ENCODE results near the gene TXNDC12.

DNA sequence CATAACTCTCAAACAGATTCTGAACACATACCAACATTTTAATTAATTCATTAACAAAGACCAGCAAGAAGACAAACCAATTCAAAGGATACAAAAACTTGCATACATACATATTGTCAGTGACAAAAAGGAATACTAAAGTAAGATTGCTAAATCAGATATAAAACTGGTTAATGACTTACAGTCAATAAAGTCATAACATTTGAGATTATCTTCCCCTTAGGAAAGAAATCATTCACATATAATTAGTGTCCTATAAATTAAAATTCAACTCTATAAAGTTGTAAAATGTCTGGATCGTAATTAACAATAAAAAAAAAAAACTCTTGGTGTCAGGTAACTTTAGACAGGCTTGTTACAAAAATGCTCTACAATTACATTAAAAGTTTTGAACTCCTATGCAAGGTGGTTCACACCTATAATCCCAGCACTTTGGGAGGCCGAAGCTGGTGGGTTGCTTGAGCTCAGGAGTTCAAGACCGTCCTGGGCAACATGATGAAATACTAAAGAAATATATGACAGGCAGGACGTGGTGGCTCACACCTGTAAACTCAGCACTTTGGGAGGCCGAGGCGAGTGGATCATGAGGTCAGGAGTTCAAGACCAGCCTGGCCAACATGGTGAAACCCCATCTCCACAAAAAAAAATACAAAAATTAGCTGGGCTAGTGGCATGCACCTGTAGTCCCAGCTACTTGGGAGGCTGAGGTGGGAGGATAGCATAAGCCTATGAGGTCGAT, 46.8 kb downstream of the TXNDC12 start:
- no peak for TF ChIP-seq POLR2AphosphoS5 (IDR thresholded peaks at IDR 0.05)
- TF ChIP-seq, protein P1, sequence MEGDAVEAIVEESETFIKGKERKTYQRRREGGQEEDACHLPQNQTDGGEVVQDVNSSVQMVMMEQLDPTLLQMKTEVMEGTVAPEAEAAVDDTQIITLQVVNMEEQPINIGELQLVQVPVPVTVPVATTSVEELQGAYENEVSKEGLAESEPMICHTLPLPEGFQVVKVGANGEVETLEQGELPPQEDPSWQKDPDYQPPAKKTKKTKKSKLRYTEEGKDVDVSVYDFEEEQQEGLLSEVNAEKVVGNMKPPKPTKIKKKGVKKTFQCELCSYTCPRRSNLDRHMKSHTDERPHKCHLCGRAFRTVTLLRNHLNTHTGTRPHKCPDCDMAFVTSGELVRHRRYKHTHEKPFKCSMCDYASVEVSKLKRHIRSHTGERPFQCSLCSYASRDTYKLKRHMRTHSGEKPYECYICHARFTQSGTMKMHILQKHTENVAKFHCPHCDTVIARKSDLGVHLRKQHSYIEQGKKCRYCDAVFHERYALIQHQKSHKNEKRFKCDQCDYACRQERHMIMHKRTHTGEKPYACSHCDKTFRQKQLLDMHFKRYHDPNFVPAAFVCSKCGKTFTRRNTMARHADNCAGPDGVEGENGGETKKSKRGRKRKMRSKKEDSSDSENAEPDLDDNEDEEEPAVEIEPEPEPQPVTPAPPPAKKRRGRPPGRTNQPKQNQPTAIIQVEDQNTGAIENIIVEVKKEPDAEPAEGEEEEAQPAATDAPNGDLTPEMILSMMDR (IDR thresholded peaks at IDR 0.05): no peak
